Measurements from ENCODE around the gene C16orf92.
A peak's percentile ranks its signal among the peaks of the same experiment; 100 is the strongest.
"Not testable (repeated sequence)": the region's sequence is repeated elsewhere in the genome, so short reads cannot be mapped to it uniquely, and the experiment has no call there.

Gene C16orf92

GRCh38 chr16:30027588-30028437 lies 4.8 kb downstream of the C16orf92 start:
- no peak for DNase-seq

- DNase-seq, result no peak
Observed at GRCh38 chr16:30028438-30029076, 5.6 kb downstream of the C16orf92 start.

- DNase-seq, result no peak
Observed at GRCh38 chr16:30030011-30030685, 7.2 kb downstream of the C16orf92 start.

- no peak for DNase-seq
Observed at GRCh38 chr16:30030841-30031413, 7.9 kb downstream of the C16orf92 start, which contains the start of gene TLCD3B. Gene TLCD3B, minus strand, starts transcription at chr16:30031271. Its CDS starts 744 bp downstream, at chr16:30030527.

- no peak for DNase-seq
Observed at GRCh38 chr16:30031477-30031918, 8.5 kb downstream of the C16orf92 start.

GRCh38 chr16:30032083-30032819 lies 9.3 kb downstream of the C16orf92 start:
- peak; percentile 69 for DNase-seq

GRCh38 chr16:30033270-30033669 lies 10.3 kb downstream of the C16orf92 start:
- no peak for DNase-seq

GRCh38 chr16:30040221-30040620 lies 17.2 kb downstream of the C16orf92 start:
- DNase-seq, result no peak

GRCh38 chr16:30040690-30041089 lies 17.7 kb downstream of the C16orf92 start:
- DNase-seq, result not testable (repeated sequence)

GRCh38 chr16:30041841-30042240 lies 18.8 kb downstream of the C16orf92 start:
- no peak for DNase-seq

GRCh38 chr16:30046178-30046577 lies 23.2 kb downstream of the C16orf92 start:
- DNase-seq, result no peak

GRCh38 chr16:30046588-30046987 lies 23.6 kb downstream of the C16orf92 start:
- DNase-seq, result no peak

- no peak for DNase-seq
Observed at GRCh38 chr16:30049871-30050270, 26.9 kb downstream of the C16orf92 start.

GRCh38 chr16:30051518-30051917 lies 28.5 kb downstream of the C16orf92 start:
- DNase-seq, result no peak

- DNase-seq, result peak; percentile 71
Observed at GRCh38 chr16:30052671-30053372, 29.8 kb downstream of the C16orf92 start.

- no peak for DNase-seq
Observed at GRCh38 chr16:30053376-30054015, 30.5 kb downstream of the C16orf92 start.

- no peak for DNase-seq
Observed at GRCh38 chr16:30054451-30054850, 31.5 kb downstream of the C16orf92 start.

GRCh38 chr16:30054959-30055553 lies 32.1 kb downstream of the C16orf92 start:
- DNase-seq, result no peak

- DNase-seq, result no peak
Observed at GRCh38 chr16:30060346-30060745, 37.3 kb downstream of the C16orf92 start.

- DNase-seq, result no peak
Observed at GRCh38 chr16:30060836-30061554, 38.0 kb downstream of the C16orf92 start.

Measured in NCI-H748 treated with DMSO at 0.1 percent for 48 hours (cell line).